PC-9 (cell line): ENCODE data around the gene NUDC.

Experiments
- CTCF ChIP-seq: fragments of 200-600 bp; sonication (generic); conservative IDR thresholded peaks from 2 replicates; pipeline ENCODE4 v1.6.1; 2017; ENCODE audit warnings: mixed run types, antibody characterized with exemption, mild to moderate bottlenecking, moderate library complexity
- EZH2 ChIP-seq: fragments of 200-600 bp; sonication (generic); IDR thresholded peaks from 2 replicates; pipeline ENCODE4 v1.8.0; 2017; ENCODE audit warnings: antibody characterized with exemption, low read depth

DNA sequence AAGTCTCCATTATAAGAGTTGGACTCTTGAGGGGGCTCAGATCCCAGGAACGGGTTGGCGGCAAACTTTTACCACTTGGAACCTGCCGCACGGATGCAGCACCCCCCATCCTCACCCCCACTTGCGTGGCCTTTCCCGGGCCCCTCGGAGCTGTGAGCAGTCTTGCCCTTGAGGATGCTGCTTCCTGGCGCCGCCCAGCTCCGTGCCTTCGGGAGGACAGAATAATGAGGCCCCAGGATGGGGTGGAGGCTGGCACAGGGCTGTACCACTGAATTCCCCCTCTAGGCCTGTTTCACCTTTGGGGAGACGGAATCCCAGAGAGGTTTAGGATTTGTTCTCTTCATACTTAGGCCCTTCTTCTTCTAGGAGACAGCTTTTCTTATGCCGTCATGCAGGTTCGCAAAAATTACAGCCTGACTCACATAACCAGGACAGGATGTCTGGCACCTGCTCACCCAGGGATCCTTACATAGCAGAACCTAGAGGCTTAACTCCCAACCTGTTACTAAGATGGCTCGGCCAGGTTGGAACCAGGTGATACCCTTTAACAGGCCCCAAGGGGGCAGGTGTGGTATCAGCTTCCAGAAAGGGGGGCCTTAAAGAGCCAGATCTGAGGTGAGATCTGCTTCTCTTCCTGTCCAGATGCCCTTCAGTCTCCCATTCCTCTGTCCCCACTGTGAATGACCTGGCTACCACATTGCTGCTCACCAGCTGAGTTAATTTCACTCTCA is 73.4 kb downstream of the NUDC start:
- no peak for TF ChIP-seq CTCF
- no peak for TF ChIP-seq EZH2
